Pancreas (tissue), 10 donors: Measurements from ENCODE around the gene TENM3. TPM values are rescaled to one million over a fixed set of nuclear protein-coding genes. Genes with fewer than 3 reads are reported as not detected.

Experiments used
- ATAC-seq, 4 donors: fragments of 200-7000 bp; cut with Tn5 transposase; one replicate each; pipeline versions ENCODE4 v1.8.0 to v1.9.1; 2020; ENCODE audit warnings: mild to moderate bottlenecking in 4 of 4, moderate library complexity in 4 of 4
- DNase-seq, 6 donors: peaks; one replicate each; pipeline ENCODE4 v3.0.0-alpha.2; 2020
- FAIRE-seq: peaks from 2 replicates; lab custom pipeline; 2012; peaks lifted over from hg19 to GRCh38; lab: Jason Lieb, UNC
- H3K27ac ChIP-seq, 4 donors: fragments of 200-600 bp; sonication (generic); 1 replicate in 3 of 4; 2 replicates in 1 of 4; pipeline versions ENCODE4 v1.5.0 to v1.8.0; 2020
- H3K27me3 ChIP-seq, 4 donors: fragments of 200-600 bp; one replicate each; pipeline ENCODE4 v1.8.0; 2021
- H3K36me3 ChIP-seq, 3 donors: fragments of 200-600 bp; sonication (generic) in 1 of 3; one replicate each; pipeline versions ENCODE4 v1.5.0 to v1.8.0; 2020 to 2021
- H3K4me1 ChIP-seq, 3 donors: fragments of 200-600 bp; one replicate each; pipeline ENCODE4 v1.8.0; 2021
- H3K4me3 ChIP-seq, 4 donors: fragments of 200-600 bp; sonication (generic) in 2 of 4; one replicate each; pipeline versions ENCODE4 v1.5.0 to v1.8.0; 2020 to 2021
- H3K9me3 ChIP-seq, 4 donors: fragments of 200-600 bp; one replicate each; pipeline ENCODE4 v1.8.0; 2021
- WGBS, 2 donors: extraction: QIAGEN DNeasy Blood & Tissue Kit; methylation state at CpG; one replicate each; pipeline ENCODE4 v1.1.7; 2013; 5-methylcytosine and 5-hydroxymethylcytosine counted together
- intact Hi-C, 3 donors: fragments of 100-400 bp; cut with DNase I; formaldehyde crosslinking; loops; one replicate each; pipeline versions ENCODE4 v1.11.1 to v1.14.2; 2022
- polyA plus RNA-seq, 2 donors: library from polyadenylated mRNA; stranded (reverse); fragments of 200-250 nt; gene quantifications; one replicate each; pipeline ENCODE4 v1.2.3, GENCODE V29; 2013
- total RNA-seq, 6 donors: library from RNA; stranded (reverse); fragmentation: NEBNext Ultra II Directional in 4 of 6; extraction: Animal tissue kit (Norgen Biotek cat#: 25700) in 4 of 6; gene quantifications; one replicate each; pipeline versions ENCODE4 v1.2.1 to v1.2.4, GENCODE V29; 2021 to 2023
- TF ChIP-seq, protein P1 (sequence below), 4 donors: fragments of 200-600 bp; sonication (generic) in 3 of 4; IDR thresholded peaks; one replicate each; pipeline versions ENCODE4 v1.5.0 to v1.8.0; 2021; ENCODE audit warnings: antibody characterized with exemption in 4 of 4
- donor health status: healthy with polysubstance abuse.
- donor health status: DM: no; HTN: no; CAD: no; lungs with moderate emphysema.
- donor health status: DM: no; HTN: no; CAD: no.
- donor health status: control.
- donor health status: control.
- donor health status: Bipolar disorder and iron deficiency.
- donor health status: DM: yes; HTN: yes; CAD: no.
- donor health status: DM: no; HTN: no; CAD: no.
- donor health status: DM: no; HTN: no; CAD: no.
- donor health status: DM: yes; HTN: yes; CAD: no.

The TENM3 gene
- total and polyA plus RNA-seq, 8 donors, result 0.99 to 6.1 (median 4.4) TPM

DNA sequence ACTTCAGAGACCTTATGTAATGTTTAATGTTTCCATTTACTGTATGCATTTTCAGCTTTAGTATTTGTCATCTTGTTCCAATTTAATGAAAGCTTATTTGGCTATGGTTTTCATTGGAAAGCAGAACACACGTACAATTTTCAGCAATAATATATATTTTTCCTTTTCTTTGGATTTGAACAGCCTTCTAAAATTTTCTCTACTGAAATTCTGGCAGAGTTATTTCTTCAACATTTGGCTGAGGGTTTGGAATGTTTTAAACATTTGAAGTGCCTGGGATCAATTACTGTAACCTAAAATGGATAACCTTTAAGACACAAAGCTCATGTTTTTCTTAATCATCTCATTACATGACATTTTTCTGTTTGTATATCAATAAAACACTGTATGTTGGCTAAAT lies 156.9 kb downstream of the TENM3 start:
- FAIRE-seq, result no peak
- DNase-seq, result no peak
- H3K36me3 ChIP-seq, result no peaks in the 10 kb centered on the region
- peaks cover 0 to 5% (median 2%) of the 10 kb centered on the region in 4 donors for H3K27me3 ChIP-seq
- 82 to 93% methylated on average over 1 of the region's 1 CpG for WGBS, 2 donors
- intact Hi-C loops, result no loop called here
- TF ChIP-seq, protein P1, sequence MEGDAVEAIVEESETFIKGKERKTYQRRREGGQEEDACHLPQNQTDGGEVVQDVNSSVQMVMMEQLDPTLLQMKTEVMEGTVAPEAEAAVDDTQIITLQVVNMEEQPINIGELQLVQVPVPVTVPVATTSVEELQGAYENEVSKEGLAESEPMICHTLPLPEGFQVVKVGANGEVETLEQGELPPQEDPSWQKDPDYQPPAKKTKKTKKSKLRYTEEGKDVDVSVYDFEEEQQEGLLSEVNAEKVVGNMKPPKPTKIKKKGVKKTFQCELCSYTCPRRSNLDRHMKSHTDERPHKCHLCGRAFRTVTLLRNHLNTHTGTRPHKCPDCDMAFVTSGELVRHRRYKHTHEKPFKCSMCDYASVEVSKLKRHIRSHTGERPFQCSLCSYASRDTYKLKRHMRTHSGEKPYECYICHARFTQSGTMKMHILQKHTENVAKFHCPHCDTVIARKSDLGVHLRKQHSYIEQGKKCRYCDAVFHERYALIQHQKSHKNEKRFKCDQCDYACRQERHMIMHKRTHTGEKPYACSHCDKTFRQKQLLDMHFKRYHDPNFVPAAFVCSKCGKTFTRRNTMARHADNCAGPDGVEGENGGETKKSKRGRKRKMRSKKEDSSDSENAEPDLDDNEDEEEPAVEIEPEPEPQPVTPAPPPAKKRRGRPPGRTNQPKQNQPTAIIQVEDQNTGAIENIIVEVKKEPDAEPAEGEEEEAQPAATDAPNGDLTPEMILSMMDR (IDR thresholded peaks at IDR 0.05), result no peak
- no peaks in the 10 kb centered on the region for H3K4me1 ChIP-seq
- no peak overlapping the region for H3K27ac ChIP-seq
- H3K9me3 ChIP-seq, result no peaks in the 10 kb centered on the region
- no peak for ATAC-seq
- H3K4me3 ChIP-seq, result no peak overlapping the region

DNA sequence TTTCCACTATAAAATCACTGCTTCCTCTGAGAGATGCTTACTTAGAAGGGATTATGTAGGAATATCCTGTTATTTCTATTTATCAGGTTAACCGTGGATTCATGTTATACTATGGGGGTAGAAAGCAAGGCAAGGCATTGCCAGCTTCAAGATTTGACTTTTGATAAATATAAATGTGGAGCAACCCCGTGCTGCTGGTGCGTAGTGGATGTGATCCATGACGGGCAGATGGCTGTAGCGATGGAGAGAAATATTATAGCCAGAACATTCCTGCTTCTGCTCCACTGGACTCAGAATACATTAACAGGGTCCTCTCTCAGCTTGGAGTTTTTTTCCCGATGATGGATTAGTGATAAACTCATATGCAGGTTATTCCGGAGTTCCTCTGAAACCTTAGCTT lies 157.6 kb downstream of the TENM3 start:
- H3K4me3 ChIP-seq, result no peak overlapping the region
- no peak for FAIRE-seq
- no peak for DNase-seq
- H3K36me3 ChIP-seq, result no peaks in the 10 kb centered on the region
- no peaks in the 10 kb centered on the region for H3K4me1 ChIP-seq
- intact Hi-C loops, result no loop called here
- H3K9me3 ChIP-seq, result no peaks in the 10 kb centered on the region
- ATAC-seq, result no peak
- H3K27ac ChIP-seq, result no peak overlapping the region
- 76 to 85% methylated on average over 7 of the region's 7 CpGs for WGBS, 2 donors
- H3K27me3 ChIP-seq, result peaks cover 0 to 5% (median under 1%) of the 10 kb centered on the region in 4 donors
- TF ChIP-seq, protein P1 (IDR thresholded peaks at IDR 0.05), result no peak

DNA sequence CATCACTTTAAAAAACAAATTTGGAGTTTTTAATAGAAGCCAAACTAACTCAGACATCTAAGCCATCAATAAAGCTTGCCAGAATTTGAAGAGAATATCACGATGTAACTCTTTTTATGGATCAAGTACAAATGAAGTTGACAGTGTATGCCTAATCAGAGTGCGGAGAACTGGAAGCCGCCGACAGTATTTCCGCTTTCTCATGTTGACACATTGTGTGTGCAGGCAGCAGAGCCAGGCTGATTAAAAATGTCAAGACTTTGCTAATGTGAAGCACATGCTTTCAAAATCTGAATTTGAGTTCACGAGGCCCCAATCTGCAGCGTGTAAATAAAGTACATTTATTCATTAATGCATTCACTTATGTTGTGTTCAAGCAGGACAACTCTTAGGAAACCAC lies 161.2 kb downstream of the TENM3 start:
- H3K9me3 ChIP-seq, result no peaks in the 10 kb centered on the region
- TF ChIP-seq, protein P1 (IDR thresholded peaks at IDR 0.05), result no peak
- DNase-seq, result no peak

DNA sequence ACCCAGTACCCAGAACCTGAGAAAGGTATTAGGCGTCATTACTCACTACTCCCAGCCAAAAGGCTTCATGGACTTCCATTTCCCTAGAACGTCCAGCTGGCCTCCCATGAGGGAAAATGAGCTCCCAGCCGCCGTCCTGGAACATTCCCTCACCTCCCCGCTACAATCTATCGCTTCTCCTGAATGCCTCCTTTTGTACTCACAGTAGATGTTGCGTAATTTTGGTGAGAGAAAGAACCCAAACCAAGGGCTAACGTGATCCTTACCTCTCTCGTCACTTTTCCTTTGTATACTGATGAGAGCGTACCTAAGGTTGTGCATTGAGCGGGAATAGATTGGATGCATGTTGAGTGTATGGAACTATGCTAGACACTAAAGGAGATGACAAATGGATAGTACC lies 161.9 kb downstream of the TENM3 start:
- WGBS, 2 donors, result 79 to 93% methylated on average over 11 of the region's 11 CpGs
- DNase-seq (no peak), FAIRE-seq (no peak), ATAC-seq (no peak)
- H3K4me1 ChIP-seq, result no peaks in the 10 kb centered on the region
- intact Hi-C loops, result no loop called here
- no peaks in the 10 kb centered on the region for H3K9me3 ChIP-seq
- no peak overlapping the region for H3K4me3 ChIP-seq
- TF ChIP-seq, protein P1 (IDR thresholded peaks at IDR 0.05), result no peak
- H3K36me3 ChIP-seq, result no peaks in the 10 kb centered on the region
- no peak overlapping the region for H3K27ac ChIP-seq
- peaks cover 0 to 2% (median 0%) of the 10 kb centered on the region in 4 donors for H3K27me3 ChIP-seq

More for the DNA sequence above, 161.2 kb downstream of the TENM3 start:
- no peak overlapping the region for H3K4me3 ChIP-seq
- whole genome bisulfite sequencing, 2 donors, result 23 to 36% methylated on average over 7 of the region's 7 CpGs
- H3K4me1 ChIP-seq, result no peaks in the 10 kb centered on the region
- H3K27me3 ChIP-seq, result peaks cover 0 to 5% (median 0%) of the 10 kb centered on the region in 4 donors
- H3K36me3 ChIP-seq, result no peaks in the 10 kb centered on the region
- FAIRE-seq (no peak), ATAC-seq (peak in 2 of 4 donors; percentile 65)
- intact Hi-C loops, result no loop called here
- H3K27ac ChIP-seq, result no peak overlapping the region

DNA sequence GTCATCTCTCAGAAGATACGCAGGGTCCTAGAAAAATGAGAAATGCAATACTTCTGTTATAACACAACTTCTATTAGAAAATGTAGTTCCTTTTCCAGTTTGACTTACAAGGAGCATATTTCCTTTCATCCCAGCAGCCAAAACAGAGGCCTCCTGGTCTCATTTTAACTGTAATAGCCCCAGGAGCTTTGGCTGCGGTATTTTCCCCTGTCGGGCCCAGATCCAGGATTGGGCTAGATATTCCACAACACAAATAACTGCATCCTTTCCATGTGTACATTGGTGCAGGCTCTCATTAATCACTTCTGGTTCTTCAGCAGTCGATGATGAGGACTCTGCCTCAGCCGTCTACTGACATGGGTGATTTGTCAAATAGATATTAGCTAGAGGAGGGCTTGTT lies 166.1 kb downstream of the TENM3 start:
- no peak for FAIRE-seq
- Histone ChIP-seq H3K36me3 (no peaks in the 10 kb centered on the region), H3K9me3 (no peaks in the 10 kb centered on the region), H3K4me3 (no peak overlapping the region), H3K27me3 (no peaks in the 10 kb centered on the region), H3K4me1 (no peaks in the 10 kb centered on the region), H3K27ac (no peak overlapping the region)
- no peak for DNase-seq
- TF ChIP-seq, protein P1 (IDR thresholded peaks at IDR 0.05), result no peak
- intact Hi-C loops, result no loop called here
- 65 to 72% methylated on average over 5 of the region's 5 CpGs for WGBS, 2 donors
- no peak for ATAC-seq
